Loucy (cell line): ENCODE results near the gene RPRML.
"Not testable (repeated sequence)": the region's sequence is repeated elsewhere in the genome, so short reads cannot be mapped to it uniquely, and the experiment has no call there.

Experiments used
- H2AFZ ChIP-seq: fragments of 200-600 bp; sonication (generic); 2 replicates; pipeline ENCODE4 v1.6.0; 2016; ENCODE audit warnings: antibody characterized with exemption, mild to moderate bottlenecking, low read length, moderate library complexity
- H3F3A ChIP-seq: fragments of 200-600 bp; 2 replicates; pipeline ENCODE4 v1.6.0; 2016; ENCODE audit warnings: antibody characterized with exemption, low read depth, mild to moderate bottlenecking
- H3K27me3 ChIP-seq: fragments of 200-600 bp; sonication (generic); 2 replicates; pipeline ENCODE4 v1.6.1; 2014; ENCODE audit warnings: low read length, mild to moderate bottlenecking; ENCODE audit not compliant: insufficient read depth, poor library complexity, severe bottlenecking
- H3K36me3 ChIP-seq: fragments of 200-600 bp; sonication (generic); 2 replicates; pipeline ENCODE4 v1.6.1; 2016; ENCODE audit warnings: low read length; ENCODE audit not compliant: insufficient read depth
- H3K4me1 ChIP-seq: fragments of 200-600 bp; sonication (generic); 2 replicates; pipeline ENCODE4 v1.5.1; 2014; ENCODE audit warnings: low read length, mild to moderate bottlenecking; ENCODE audit not compliant: insufficient read depth, poor library complexity, severe bottlenecking
- H3K4me2 ChIP-seq: fragments of 200-600 bp; sonication (generic); 2 replicates; pipeline ENCODE4 v1.6.0; 2014; ENCODE audit warnings: antibody characterized with exemption, low read length, low read depth, mild to moderate bottlenecking; ENCODE audit not compliant: poor library complexity, severe bottlenecking
- H3K4me3 ChIP-seq: fragments of 200-600 bp; sonication (generic); 2 replicates; pipeline ENCODE4 v1.5.1; 2014; ENCODE audit warnings: low read length, mild to moderate bottlenecking, mixed read lengths; ENCODE audit not compliant: poor library complexity, severe bottlenecking
- H3K79me2 ChIP-seq: fragments of 200-600 bp; sonication (generic); 2 replicates; pipeline ENCODE4 v1.6.1; 2014; ENCODE audit warnings: low read length; ENCODE audit not compliant: insufficient read depth
- H3K9ac ChIP-seq: fragments of 200-600 bp; sonication (generic); 2 replicates; pipeline ENCODE4 v1.6.0; 2014; ENCODE audit warnings: mild to moderate bottlenecking, low read depth, low read length, moderate library complexity; ENCODE audit not compliant: poor library complexity, severe bottlenecking
- H3K9me2 ChIP-seq: fragments of 200-600 bp; sonication (generic); replicated peaks from 2 replicates; pipeline ENCODE4 v1.6.1; 2016; ENCODE audit warnings: low read depth, low read length, mixed read lengths
- H3K9me3 ChIP-seq: fragments of 200-600 bp; sonication (generic); 2 replicates; pipeline ENCODE4 v1.6.1; 2014; ENCODE audit warnings: mild to moderate bottlenecking, antibody characterized with exemption, low read length, low read depth; ENCODE audit not compliant: insufficient read depth
- H4K20me1 ChIP-seq: fragments of 200-600 bp; sonication (generic); 2 replicates; pipeline ENCODE4 v1.6.0; 2014; ENCODE audit warnings: antibody characterized with exemption, low read length, mild to moderate bottlenecking; ENCODE audit not compliant: insufficient read depth, poor library complexity, severe bottlenecking
- EZH2phosphoT487 ChIP-seq: fragments of 200-600 bp; IDR thresholded peaks from 2 replicates; pipeline ENCODE4 v1.6.1; 2018; ENCODE audit warnings: antibody characterized with exemption, mild to moderate bottlenecking, moderate library complexity, borderline replicate concordance
- TF ChIP-seq, protein P1 (sequence below): fragments of 200-600 bp; sonication (generic); conservative IDR thresholded peaks from 2 replicates; pipeline ENCODE4 v1.5.1; 2014; ENCODE audit warnings: mild to moderate bottlenecking, antibody characterized with exemption, low read length

RPRML gene

DNA sequence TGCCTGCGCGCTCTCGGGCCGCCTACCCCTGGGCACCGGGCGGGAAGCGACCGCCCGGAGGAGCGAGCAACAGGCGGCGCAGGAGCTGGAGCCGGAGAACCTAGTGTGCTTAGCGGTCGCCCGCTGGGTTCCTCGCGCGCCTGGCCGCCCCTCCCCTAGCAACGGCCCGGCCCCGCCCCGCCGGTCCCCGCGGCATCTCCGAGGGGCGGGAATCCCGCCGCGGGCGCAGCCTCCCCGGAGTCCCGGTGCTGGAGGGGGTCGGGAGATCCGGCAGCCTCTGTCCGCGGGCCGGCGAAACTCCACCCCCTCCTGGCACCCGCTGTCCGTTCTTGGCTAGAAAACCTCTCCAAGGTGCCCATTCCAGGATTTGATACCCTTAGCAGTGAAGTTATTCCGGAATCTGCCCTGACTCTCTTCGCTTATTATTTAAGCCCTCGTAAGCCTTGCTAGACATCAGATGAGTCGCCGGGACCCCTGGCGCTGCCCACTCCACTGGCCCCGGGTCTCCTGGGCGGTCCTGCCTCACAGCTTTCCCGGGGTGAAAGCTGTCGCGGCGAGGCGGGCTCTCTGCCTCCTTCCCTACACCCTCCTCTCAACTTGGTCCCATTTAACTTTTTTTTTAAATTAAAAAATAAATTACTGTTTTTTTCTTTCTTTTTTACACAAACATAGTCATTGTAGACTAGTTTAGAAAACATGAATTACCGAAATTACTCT, at the start of gene RPRML:
TSS of gene RPRML (minus strand) at position 107 of the 717 bp plus-strand sequence. CDS start 246 bp downstream, outside the sequence.
- Histone ChIP-seq H4K20me1 (no peaks in the 10 kb centered on the region), H3K4me2 (no peak within 1 kb of the TSS), H3K4me1 (no peaks in the 10 kb centered on the region), H3K79me2 (no peaks in the 10 kb centered on the region), H3K4me3 (no peak within 1 kb of the TSS), H3K9ac (no peak within 1 kb of the TSS), H3K9me3 (no peaks in the 10 kb centered on the region), H2AFZ (no peak within 1 kb of the TSS), H3F3A (no peaks in the 10 kb centered on the region), H3K9me2 (no peaks in the 10 kb centered on the region), H3K27me3 (no peaks in the 10 kb centered on the region), H3K36me3 (no peaks in the 10 kb centered on the region)
- TF ChIP-seq, protein P1, sequence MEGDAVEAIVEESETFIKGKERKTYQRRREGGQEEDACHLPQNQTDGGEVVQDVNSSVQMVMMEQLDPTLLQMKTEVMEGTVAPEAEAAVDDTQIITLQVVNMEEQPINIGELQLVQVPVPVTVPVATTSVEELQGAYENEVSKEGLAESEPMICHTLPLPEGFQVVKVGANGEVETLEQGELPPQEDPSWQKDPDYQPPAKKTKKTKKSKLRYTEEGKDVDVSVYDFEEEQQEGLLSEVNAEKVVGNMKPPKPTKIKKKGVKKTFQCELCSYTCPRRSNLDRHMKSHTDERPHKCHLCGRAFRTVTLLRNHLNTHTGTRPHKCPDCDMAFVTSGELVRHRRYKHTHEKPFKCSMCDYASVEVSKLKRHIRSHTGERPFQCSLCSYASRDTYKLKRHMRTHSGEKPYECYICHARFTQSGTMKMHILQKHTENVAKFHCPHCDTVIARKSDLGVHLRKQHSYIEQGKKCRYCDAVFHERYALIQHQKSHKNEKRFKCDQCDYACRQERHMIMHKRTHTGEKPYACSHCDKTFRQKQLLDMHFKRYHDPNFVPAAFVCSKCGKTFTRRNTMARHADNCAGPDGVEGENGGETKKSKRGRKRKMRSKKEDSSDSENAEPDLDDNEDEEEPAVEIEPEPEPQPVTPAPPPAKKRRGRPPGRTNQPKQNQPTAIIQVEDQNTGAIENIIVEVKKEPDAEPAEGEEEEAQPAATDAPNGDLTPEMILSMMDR, result no peak
- TF ChIP-seq EZH2phosphoT487, result no peak

- not testable (repeated sequence) for H3K9me2 ChIP-seq, H3K4me2 ChIP-seq, H3K4me3 ChIP-seq, H4K20me1 ChIP-seq, H3K9me3 ChIP-seq, H3K27me3 ChIP-seq, H3K79me2 ChIP-seq, H3K36me3 ChIP-seq, H2AFZ ChIP-seq, H3F3A ChIP-seq, H3K9ac ChIP-seq, H3K4me1 ChIP-seq
Observed at GRCh38 chr17:47016966-47017365, 37.9 kb upstream of the RPRML start.

DNA sequence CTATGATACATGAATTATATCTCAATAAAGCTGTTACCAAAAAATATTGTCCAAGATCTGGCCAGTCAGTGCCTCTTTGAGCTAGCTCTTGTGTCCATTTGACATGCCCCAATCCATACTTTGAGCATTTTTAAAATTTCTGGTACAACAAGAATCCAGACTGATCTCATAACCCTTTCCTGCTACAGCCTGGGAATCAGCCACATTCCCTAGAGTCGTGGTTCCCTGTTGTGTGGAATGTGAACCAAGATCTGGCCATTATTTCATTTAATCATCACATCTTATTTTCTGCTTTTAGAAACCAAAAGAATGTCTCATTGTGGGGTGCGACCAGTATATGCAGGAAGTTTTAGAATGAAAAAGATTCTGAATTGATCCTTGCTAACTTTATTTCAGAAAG, 34.3 kb upstream of the RPRML start:
- no peaks in the 10 kb centered on the region for H3K79me2 ChIP-seq
- no peaks in the 10 kb centered on the region for H3K9me2 ChIP-seq
- H3K4me1 ChIP-seq, result peaks cover 4% of the 10 kb centered on the region
- no peak for TF ChIP-seq EZH2phosphoT487
- TF ChIP-seq, protein P1, result no peak
- H4K20me1 ChIP-seq, result no peaks in the 10 kb centered on the region
- H3K4me2 ChIP-seq, result no peak overlapping the region
- no peaks in the 10 kb centered on the region for H3K27me3 ChIP-seq
- no peaks in the 10 kb centered on the region for H3F3A ChIP-seq
- H3K9ac ChIP-seq, result no peak overlapping the region
- no peak overlapping the region for H3K4me3 ChIP-seq
- no peaks in the 10 kb centered on the region for H3K9me3 ChIP-seq
- H3K36me3 ChIP-seq, result no peaks in the 10 kb centered on the region
- no peak overlapping the region for H2AFZ ChIP-seq

- H3K36me3 ChIP-seq, result no peaks in the 10 kb centered on the region
- H3K27me3 ChIP-seq, result no peaks in the 10 kb centered on the region
- no peaks in the 10 kb centered on the region for H3K9me3 ChIP-seq
- no peak for TF ChIP-seq EZH2phosphoT487
- TF ChIP-seq, protein P1, result no peak
- peaks cover 4% of the 10 kb centered on the region for H3K4me1 ChIP-seq
- H3K9me2 ChIP-seq, result no peaks in the 10 kb centered on the region
- no peaks in the 10 kb centered on the region for H3K79me2 ChIP-seq
- H3K4me3 ChIP-seq, result no peak overlapping the region
- no peak overlapping the region for H3K4me2 ChIP-seq
- no peak overlapping the region for H2AFZ ChIP-seq
- no peaks in the 10 kb centered on the region for H4K20me1 ChIP-seq
- H3F3A ChIP-seq, result no peaks in the 10 kb centered on the region
- H3K9ac ChIP-seq, result no peak overlapping the region
Observed at GRCh38 chr17:47012457-47012856, 33.4 kb upstream of the RPRML start.
